Measurements from ENCODE around the gene CD55. TPM values are rescaled to one million over a fixed set of nuclear protein-coding genes. Genes with fewer than 3 reads are reported as not detected.

CD55 gene
- total RNA-seq, 1 experiment from 2014 or later: 17.2 TPM

DNA sequence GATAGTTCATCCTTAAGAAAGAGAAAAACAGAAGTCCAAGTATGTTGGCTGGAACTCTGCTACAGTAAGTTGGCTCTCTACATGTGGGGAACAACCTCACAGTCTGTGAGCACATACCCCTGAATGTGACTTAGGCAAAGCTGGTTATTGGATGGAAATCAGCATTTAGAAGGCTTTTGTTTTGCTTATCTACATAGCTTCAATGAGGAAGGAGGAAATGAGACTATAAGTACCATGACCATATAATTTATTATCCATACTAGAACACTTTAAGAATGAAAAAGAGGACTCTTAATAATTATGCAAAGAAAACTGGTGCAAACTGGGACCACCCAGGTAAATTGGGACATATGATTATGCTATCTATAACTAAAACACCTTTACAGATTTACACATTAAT lies 31.7 kb upstream of the CD55 start:
- ChIA-PET POLR2A (no interaction called here), CTCF (no interaction called here)
- Mint-ChIP-seq H3K36me3 (peaks cover 23% of the 10 kb centered on the region), H3K4me1 (peaks cover 22% of the 10 kb centered on the region), H3K4me3 (no peak overlapping the region), H3K27ac (no peak overlapping the region), H3K9me3 (peaks cover 45% of the 10 kb centered on the region), H3K27me3 (ENCODE audit: low read depth) (no peaks in the 10 kb centered on the region)
- TF ChIP-seq, protein P1, sequence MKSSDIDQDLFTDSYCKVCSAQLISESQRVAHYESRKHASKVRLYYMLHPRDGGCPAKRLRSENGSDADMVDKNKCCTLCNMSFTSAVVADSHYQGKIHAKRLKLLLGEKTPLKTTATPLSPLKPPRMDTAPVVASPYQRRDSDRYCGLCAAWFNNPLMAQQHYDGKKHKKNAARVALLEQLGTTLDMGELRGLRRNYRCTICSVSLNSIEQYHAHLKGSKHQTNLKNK (CRISPR knock-in tag; IDR thresholded peaks at IDR 0.05): no peak
- no peak for TF ChIP-seq ATF1 (CRISPR knock-in tag; IDR thresholded peaks at IDR 0.05)
- TF ChIP-seq SMAD4 (CRISPR knock-in tag; IDR thresholded peaks at IDR 0.05): no peak
- TF ChIP-seq NFYB (CRISPR knock-in tag; conservative IDR thresholded peaks at IDR 0.05; ENCODE audit: low read depth): no peak
- TF ChIP-seq, protein P2, sequence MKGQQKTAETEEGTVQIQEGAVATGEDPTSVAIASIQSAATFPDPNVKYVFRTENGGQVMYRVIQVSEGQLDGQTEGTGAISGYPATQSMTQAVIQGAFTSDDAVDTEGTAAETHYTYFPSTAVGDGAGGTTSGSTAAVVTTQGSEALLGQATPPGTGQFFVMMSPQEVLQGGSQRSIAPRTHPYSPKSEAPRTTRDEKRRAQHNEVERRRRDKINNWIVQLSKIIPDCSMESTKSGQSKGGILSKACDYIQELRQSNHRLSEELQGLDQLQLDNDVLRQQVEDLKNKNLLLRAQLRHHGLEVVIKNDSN (CRISPR knock-in tag; IDR thresholded peaks at IDR 0.05): no peak
- TF ChIP-seq NFATC4 (CRISPR knock-in tag; IDR thresholded peaks at IDR 0.05): no peak
- no peak for TF ChIP-seq ZNF416 (CRISPR knock-in tag; IDR thresholded peaks at IDR 0.05)
- TF ChIP-seq PRRX2 (CRISPR knock-in tag; IDR thresholded peaks at IDR 0.05): no peak
- TF ChIP-seq ZNF232 (CRISPR knock-in tag; IDR thresholded peaks at IDR 0.05): no peak
- TF ChIP-seq CREM (CRISPR knock-in tag; IDR thresholded peaks at IDR 0.05): no peak
- TF ChIP-seq, protein P3, sequence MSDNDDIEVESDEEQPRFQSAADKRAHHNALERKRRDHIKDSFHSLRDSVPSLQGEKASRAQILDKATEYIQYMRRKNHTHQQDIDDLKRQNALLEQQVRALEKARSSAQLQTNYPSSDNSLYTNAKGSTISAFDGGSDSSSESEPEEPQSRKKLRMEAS (CRISPR knock-in tag; IDR thresholded peaks at IDR 0.05): no peak
- TF ChIP-seq TEAD1 (CRISPR knock-in tag; IDR thresholded peaks at IDR 0.05): no peak
- TF ChIP-seq ZNF263 (CRISPR knock-in tag; IDR thresholded peaks at IDR 0.05; ENCODE audit: low read depth): no peak
- TF ChIP-seq, protein P4, sequence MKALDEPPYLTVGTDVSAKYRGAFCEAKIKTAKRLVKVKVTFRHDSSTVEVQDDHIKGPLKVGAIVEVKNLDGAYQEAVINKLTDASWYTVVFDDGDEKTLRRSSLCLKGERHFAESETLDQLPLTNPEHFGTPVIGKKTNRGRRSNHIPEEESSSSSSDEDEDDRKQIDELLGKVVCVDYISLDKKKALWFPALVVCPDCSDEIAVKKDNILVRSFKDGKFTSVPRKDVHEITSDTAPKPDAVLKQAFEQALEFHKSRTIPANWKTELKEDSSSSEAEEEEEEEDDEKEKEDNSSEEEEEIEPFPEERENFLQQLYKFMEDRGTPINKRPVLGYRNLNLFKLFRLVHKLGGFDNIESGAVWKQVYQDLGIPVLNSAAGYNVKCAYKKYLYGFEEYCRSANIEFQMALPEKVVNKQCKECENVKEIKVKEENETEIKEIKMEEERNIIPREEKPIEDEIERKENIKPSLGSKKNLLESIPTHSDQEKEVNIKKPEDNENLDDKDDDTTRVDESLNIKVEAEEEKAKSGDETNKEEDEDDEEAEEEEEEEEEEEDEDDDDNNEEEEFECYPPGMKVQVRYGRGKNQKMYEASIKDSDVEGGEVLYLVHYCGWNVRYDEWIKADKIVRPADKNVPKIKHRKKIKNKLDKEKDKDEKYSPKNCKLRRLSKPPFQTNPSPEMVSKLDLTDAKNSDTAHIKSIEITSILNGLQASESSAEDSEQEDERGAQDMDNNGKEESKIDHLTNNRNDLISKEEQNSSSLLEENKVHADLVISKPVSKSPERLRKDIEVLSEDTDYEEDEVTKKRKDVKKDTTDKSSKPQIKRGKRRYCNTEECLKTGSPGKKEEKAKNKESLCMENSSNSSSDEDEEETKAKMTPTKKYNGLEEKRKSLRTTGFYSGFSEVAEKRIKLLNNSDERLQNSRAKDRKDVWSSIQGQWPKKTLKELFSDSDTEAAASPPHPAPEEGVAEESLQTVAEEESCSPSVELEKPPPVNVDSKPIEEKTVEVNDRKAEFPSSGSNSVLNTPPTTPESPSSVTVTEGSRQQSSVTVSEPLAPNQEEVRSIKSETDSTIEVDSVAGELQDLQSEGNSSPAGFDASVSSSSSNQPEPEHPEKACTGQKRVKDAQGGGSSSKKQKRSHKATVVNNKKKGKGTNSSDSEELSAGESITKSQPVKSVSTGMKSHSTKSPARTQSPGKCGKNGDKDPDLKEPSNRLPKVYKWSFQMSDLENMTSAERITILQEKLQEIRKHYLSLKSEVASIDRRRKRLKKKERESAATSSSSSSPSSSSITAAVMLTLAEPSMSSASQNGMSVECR (CRISPR knock-in tag; IDR thresholded peaks at IDR 0.05; ENCODE audit: borderline replicate concordance): no peak
- TF ChIP-seq, protein P5, sequence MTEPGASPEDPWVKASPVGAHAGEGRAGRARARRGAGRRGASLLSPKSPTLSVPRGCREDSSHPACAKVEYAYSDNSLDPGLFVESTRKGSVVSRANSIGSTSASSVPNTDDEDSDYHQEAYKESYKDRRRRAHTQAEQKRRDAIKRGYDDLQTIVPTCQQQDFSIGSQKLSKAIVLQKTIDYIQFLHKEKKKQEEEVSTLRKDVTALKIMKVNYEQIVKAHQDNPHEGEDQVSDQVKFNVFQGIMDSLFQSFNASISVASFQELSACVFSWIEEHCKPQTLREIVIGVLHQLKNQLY (CRISPR knock-in tag; IDR thresholded peaks at IDR 0.05): no peak
- TF ChIP-seq GRHL2 (CRISPR knock-in tag; IDR thresholded peaks at IDR 0.05; ENCODE audit: insufficient replicate concordance, severe bottlenecking): no peak
- TF ChIP-seq, protein P6, sequence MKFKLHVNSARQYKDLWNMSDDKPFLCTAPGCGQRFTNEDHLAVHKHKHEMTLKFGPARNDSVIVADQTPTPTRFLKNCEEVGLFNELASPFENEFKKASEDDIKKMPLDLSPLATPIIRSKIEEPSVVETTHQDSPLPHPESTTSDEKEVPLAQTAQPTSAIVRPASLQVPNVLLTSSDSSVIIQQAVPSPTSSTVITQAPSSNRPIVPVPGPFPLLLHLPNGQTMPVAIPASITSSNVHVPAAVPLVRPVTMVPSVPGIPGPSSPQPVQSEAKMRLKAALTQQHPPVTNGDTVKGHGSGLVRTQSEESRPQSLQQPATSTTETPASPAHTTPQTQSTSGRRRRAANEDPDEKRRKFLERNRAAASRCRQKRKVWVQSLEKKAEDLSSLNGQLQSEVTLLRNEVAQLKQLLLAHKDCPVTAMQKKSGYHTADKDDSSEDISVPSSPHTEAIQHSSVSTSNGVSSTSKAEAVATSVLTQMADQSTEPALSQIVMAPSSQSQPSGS (CRISPR knock-in tag; IDR thresholded peaks at IDR 0.05; ENCODE audit: borderline replicate concordance, low read depth): no peak
- no peak for TF ChIP-seq CBFB (CRISPR knock-in tag; IDR thresholded peaks at IDR 0.05; ENCODE audit: low read depth)
- ATAC-seq (no peak), DNase-seq (ENCODE audit: low spot score) (no peak)

DNA sequence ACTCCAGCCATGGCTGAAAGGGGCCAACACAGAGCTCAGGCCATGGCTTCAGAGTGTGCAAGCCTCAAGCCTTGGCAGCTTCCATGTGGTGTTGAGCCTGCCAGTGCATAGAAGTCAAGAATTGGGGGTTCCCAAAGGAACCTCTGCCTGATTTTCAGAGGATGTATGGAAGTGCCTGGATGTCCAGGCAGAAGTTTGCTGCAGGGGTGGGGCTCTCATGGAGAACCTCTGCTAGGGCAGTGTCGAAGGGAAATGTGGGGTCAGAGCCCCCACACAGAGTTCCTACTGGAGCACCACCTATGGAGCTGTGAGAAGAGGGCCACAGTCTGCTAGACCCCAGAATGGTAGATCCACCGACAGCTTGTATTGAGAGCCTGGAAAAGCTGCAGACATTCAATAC lies 29.8 kb upstream of the CD55 start:
- Mint-ChIP-seq H3K36me3 (peaks cover 23% of the 10 kb centered on the region), H3K4me1 (peaks cover 17% of the 10 kb centered on the region), H3K27me3 (ENCODE audit: low read depth) (no peaks in the 10 kb centered on the region), H3K4me3 (no peak overlapping the region), H3K9me3 (peaks cover 50% of the 10 kb centered on the region), H3K27ac (no peak overlapping the region)
- DNase-seq (ENCODE audit: low spot score) (no peak), ATAC-seq (no peak)
- ChIA-PET CTCF (no interaction called here), POLR2A (no interaction called here)
- no peak for TF ChIP-seq SMAD4 (CRISPR knock-in tag; IDR thresholded peaks at IDR 0.05)
- no peak for TF ChIP-seq ZBTB21 (CRISPR knock-in tag; IDR thresholded peaks at IDR 0.05; ENCODE audit: borderline replicate concordance)
- no peak for TF ChIP-seq ZNF396 (CRISPR knock-in tag; IDR thresholded peaks at IDR 0.05; ENCODE audit: borderline replicate concordance)
- TF ChIP-seq TCF7 (CRISPR knock-in tag; IDR thresholded peaks at IDR 0.05; ENCODE audit: low read depth): no peak
- TF ChIP-seq JAZF1 (CRISPR knock-in tag; IDR thresholded peaks at IDR 0.05): no peak
- TF ChIP-seq CREM (CRISPR knock-in tag; IDR thresholded peaks at IDR 0.05): no peak
- TF ChIP-seq, protein P7, sequence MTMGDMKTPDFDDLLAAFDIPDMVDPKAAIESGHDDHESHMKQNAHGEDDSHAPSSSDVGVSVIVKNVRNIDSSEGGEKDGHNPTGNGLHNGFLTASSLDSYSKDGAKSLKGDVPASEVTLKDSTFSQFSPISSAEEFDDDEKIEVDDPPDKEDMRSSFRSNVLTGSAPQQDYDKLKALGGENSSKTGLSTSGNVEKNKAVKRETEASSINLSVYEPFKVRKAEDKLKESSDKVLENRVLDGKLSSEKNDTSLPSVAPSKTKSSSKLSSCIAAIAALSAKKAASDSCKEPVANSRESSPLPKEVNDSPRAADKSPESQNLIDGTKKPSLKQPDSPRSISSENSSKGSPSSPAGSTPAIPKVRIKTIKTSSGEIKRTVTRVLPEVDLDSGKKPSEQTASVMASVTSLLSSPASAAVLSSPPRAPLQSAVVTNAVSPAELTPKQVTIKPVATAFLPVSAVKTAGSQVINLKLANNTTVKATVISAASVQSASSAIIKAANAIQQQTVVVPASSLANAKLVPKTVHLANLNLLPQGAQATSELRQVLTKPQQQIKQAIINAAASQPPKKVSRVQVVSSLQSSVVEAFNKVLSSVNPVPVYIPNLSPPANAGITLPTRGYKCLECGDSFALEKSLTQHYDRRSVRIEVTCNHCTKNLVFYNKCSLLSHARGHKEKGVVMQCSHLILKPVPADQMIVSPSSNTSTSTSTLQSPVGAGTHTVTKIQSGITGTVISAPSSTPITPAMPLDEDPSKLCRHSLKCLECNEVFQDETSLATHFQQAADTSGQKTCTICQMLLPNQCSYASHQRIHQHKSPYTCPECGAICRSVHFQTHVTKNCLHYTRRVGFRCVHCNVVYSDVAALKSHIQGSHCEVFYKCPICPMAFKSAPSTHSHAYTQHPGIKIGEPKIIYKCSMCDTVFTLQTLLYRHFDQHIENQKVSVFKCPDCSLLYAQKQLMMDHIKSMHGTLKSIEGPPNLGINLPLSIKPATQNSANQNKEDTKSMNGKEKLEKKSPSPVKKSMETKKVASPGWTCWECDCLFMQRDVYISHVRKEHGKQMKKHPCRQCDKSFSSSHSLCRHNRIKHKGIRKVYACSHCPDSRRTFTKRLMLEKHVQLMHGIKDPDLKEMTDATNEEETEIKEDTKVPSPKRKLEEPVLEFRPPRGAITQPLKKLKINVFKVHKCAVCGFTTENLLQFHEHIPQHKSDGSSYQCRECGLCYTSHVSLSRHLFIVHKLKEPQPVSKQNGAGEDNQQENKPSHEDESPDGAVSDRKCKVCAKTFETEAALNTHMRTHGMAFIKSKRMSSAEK (CRISPR knock-in tag; IDR thresholded peaks at IDR 0.05; ENCODE audit: borderline replicate concordance): no peak

Measured in WTC11 (cell line).